ENCODE measurements around the gene TSFM. TPM values are rescaled to one million over a fixed set of nuclear protein-coding genes. Genes with fewer than 3 reads are reported as not detected.

Gene TSFM
- total RNA-seq, 1 experiment from 2014 or later, result 63.6 TPM

Small RNAs within 50 kb of the gene (small RNA-seq; reads per million reads assigned to genes)
- gene MIR26A2, result not detected
- not detected for gene RNU6-1083P

Other genes starting within 250 kb of the TSFM start
- gene DCTN2, start 235.6 kb upstream of the TSFM start, total RNA-seq (2014; rRNA removed; shearing (Covaris generic)), result 58.6 and 62.3 TPM in 2 replicates
- gene KIF5A, start 232.7 kb upstream of the TSFM start, total RNA-seq (2014; rRNA removed; shearing (Covaris generic)), result not detected in 2 replicates
- gene PIP4K2C, start 191.6 kb upstream of the TSFM start, total RNA-seq (2014; rRNA removed; shearing (Covaris generic)), result 30.8 and 37.2 TPM in 2 replicates
- gene DTX3, start 178.0 kb upstream of the TSFM start, total RNA-seq (2014; rRNA removed; shearing (Covaris generic)), result not detected in 2 replicates
- gene ARHGEF25, start 171.4 kb upstream of the TSFM start, total RNA-seq (2014; rRNA removed; shearing (Covaris generic)), result 0.25 TPM in 1 of 2 replicates, not detected in the other
- 3.1 and 5.8 TPM in 2 replicates for gene B4GALNT1, start 149.6 kb upstream of the TSFM start, total RNA-seq (2014; rRNA removed; shearing (Covaris generic))
- gene OS9, start 88.7 kb upstream of the TSFM start, total RNA-seq (2014; rRNA removed; shearing (Covaris generic)), result 94.5 and 105 TPM in 2 replicates
- gene AGAP2, start 44.0 kb upstream of the TSFM start, total RNA-seq (2014; rRNA removed; shearing (Covaris generic)), result 1.9 and 4.0 TPM in 2 replicates
- gene TSPAN31, start 37.7 kb upstream of the TSFM start, total RNA-seq (2014; rRNA removed; shearing (Covaris generic)), result 35.0 and 42.9 TPM in 2 replicates
- gene CDK4, start 30.5 kb upstream of the TSFM start, total RNA-seq (2014; rRNA removed; shearing (Covaris generic)), result 310 and 345 TPM in 2 replicates
- gene MARCHF9, start 27.7 kb upstream of the TSFM start, total RNA-seq (2014; rRNA removed; shearing (Covaris generic)), result 9.4 and 12.3 TPM in 2 replicates
- 7.0 and 11.0 TPM in 2 replicates for gene CYP27B1, start 15.7 kb upstream of the TSFM start, total RNA-seq (2014; rRNA removed; shearing (Covaris generic))
- 25.7 and 34.0 TPM in 2 replicates for gene METTL1, start 10.7 kb upstream of the TSFM start, total RNA-seq (2014; rRNA removed; shearing (Covaris generic))
- 1.1 and 6.9 TPM in 2 replicates for gene EEF1AKMT3, start 10.2 kb upstream of the TSFM start, total RNA-seq (2014; rRNA removed; shearing (Covaris generic))
- gene AVIL, start 35.9 kb downstream of the TSFM start, total RNA-seq (2014; rRNA removed; shearing (Covaris generic)), result 0.73 and 1.5 TPM in 2 replicates
- 38.5 and 40.7 TPM in 2 replicates for gene CTDSP2, start 63.9 kb downstream of the TSFM start, total RNA-seq (2014; rRNA removed; shearing (Covaris generic))
- gene ATP23, start 158.8 kb downstream of the TSFM start, total RNA-seq (2014; rRNA removed; shearing (Covaris generic)), result 2.1 and 3.6 TPM in 2 replicates